H1 (cell line): Measurements from ENCODE around the gene SLC35F3. TPM values are rescaled to one million over a fixed set of nuclear protein-coding genes. Genes with fewer than 3 reads are reported as not detected.
A peak's percentile ranks its signal among the peaks of the same experiment; 100 is the strongest.

ENCODE experiments used
- CTCF ChIA-PET: fragments of 300-600 bp; sonication (Branson Sonifier 250); formaldehyde crosslinking; loops from one replicate; lab custom pipeline; 2021; ENCODE audit not compliant: partially characterized antibody; lab: Charles Lee
- POLR2A ChIA-PET: fragments of 300-600 bp; sonication (Branson Sonifier 250); formaldehyde crosslinking; loops from one replicate; lab custom pipeline; 2021; ENCODE audit warnings: inconsistent platforms; ENCODE audit not compliant: partially characterized antibody; lab: Charles Lee
- DNase-seq, 2 experiments: peaks; one replicate each; pipeline versions ENCODE4 v3.0.0 to v3.0.0-alpha.2; 2010 to 2022; ENCODE audit warnings: low spot score in 2 of 2, low read depth in 1 of 2, mixed read lengths in 1 of 2
- FAIRE-seq: peaks from 2 replicates; lab custom pipeline; 2011; peaks lifted over from hg19 to GRCh38; lab: Jason Lieb, UNC
- H2AFZ ChIP-seq: 2 replicates; pipeline ENCODE4 v1.8.1; 2012; ENCODE audit warnings: low read length, inconsistent platforms
- H2AK5ac ChIP-seq: 2 replicates; pipeline ENCODE4 v1.6.1; 2013; ENCODE audit warnings: low read depth, low read length
- H2BK120ac ChIP-seq: replicated peaks from 2 replicates; pipeline ENCODE3; 2013; ENCODE audit warnings: low read depth, low read length, inconsistent platforms
- H2BK12ac ChIP-seq: 2 replicates; pipeline ENCODE4 v1.6.1; 2013; ENCODE audit warnings: low read depth, low read length
- H2BK15ac ChIP-seq: 2 replicates; pipeline ENCODE4 v1.6.1; 2013; ENCODE audit warnings: low read length
- H2BK20ac ChIP-seq: 2 replicates; pipeline ENCODE4 v1.6.1; 2013; ENCODE audit warnings: low read length
- H2BK5ac ChIP-seq: 2 replicates; pipeline ENCODE4 v1.6.1; 2013; ENCODE audit warnings: low read depth, low read length
- H3K14ac ChIP-seq: 2 replicates; pipeline ENCODE4 v1.6.1; 2013; ENCODE audit warnings: inconsistent platforms; ENCODE audit not compliant: insufficient read length
- H3K18ac ChIP-seq: 2 replicates; pipeline ENCODE4 v1.6.1; 2013; ENCODE audit warnings: low read length; ENCODE audit errors: extremely low read depth
- H3K23ac ChIP-seq: 2 replicates; pipeline ENCODE4 v1.6.1; 2013; ENCODE audit warnings: inconsistent platforms; ENCODE audit not compliant: insufficient read length
- H3K23me2 ChIP-seq: 2 replicates; pipeline ENCODE4 v1.6.1; 2013; ENCODE audit warnings: low read depth, low read length
- H3K27ac ChIP-seq: 2 replicates; pipeline ENCODE4 v1.6.1; 2011; ENCODE audit warnings: low read depth, low read length, inconsistent platforms
- H3K27me3 ChIP-seq, 4 experiments: replicated peaks in 1 of 4; 1 replicate in 1 of 4; 2 replicates in 3 of 4; pipeline versions ENCODE4 v1.6.1 to v1.8.1; 2011 to 2013; ENCODE audit warnings: low read length in 3 of 4, mild to moderate bottlenecking in 3 of 4, inconsistent platforms in 2 of 4, mixed read lengths in 2 of 4, moderate library complexity in 1 of 4; ENCODE audit not compliant: control insufficient read depth in 3 of 4, insufficient read depth in 3 of 4; ENCODE audit errors: extremely low read depth in 1 of 4
- H3K36me3 ChIP-seq, 4 experiments: 2 replicates each; pipeline versions ENCODE4 v1.6.1 to v1.8.1; 2011 to 2013; ENCODE audit warnings: mild to moderate bottlenecking in 4 of 4, low read length in 3 of 4, moderate library complexity in 2 of 4, control low read depth in 1 of 4, inconsistent platforms in 1 of 4; ENCODE audit not compliant: insufficient read depth in 4 of 4, control insufficient read depth in 2 of 4
- H3K4ac ChIP-seq: replicated peaks from 2 replicates; pipeline ENCODE3; 2013; ENCODE audit warnings: low read length, low read depth, mixed read lengths, inconsistent platforms; ENCODE audit not compliant: insufficient read length
- H3K4me1 ChIP-seq, 4 experiments: replicated peaks in 1 of 4; 1 replicate in 1 of 4; 2 replicates in 3 of 4; pipeline versions ENCODE4 v1.6.1 to v1.8.1; 2011 to 2013; ENCODE audit warnings: low read length in 3 of 4, inconsistent platforms in 2 of 4, mixed read lengths in 1 of 4; ENCODE audit not compliant: insufficient read depth in 4 of 4, control insufficient read depth in 3 of 4
- H3K4me2 ChIP-seq, 2 experiments: 2 replicates each; pipeline versions ENCODE4 v1.6.1 to v1.8.1; 2011 to 2013; ENCODE audit warnings: low read depth in 2 of 2, low read length in 2 of 2, control low read depth in 1 of 2, inconsistent platforms in 1 of 2, mild to moderate bottlenecking in 1 of 2; ENCODE audit not compliant: insufficient read depth in 1 of 2
- H3K4me3 ChIP-seq, 4 experiments: fragments of 200-600, 300-600 bp in 1 of 4; sonication (generic), shearing (Covaris generic), sonication (Bioruptor Twin) in 1 of 4; 2 replicates each; pipeline versions ENCODE4 v1.5.1 to v1.8.1; 2011 to 2016; ENCODE audit warnings: low read length in 4 of 4, low read depth in 3 of 4, control low read depth in 2 of 4, inconsistent platforms in 2 of 4, mild to moderate bottlenecking in 2 of 4, mixed read lengths in 1 of 4, moderate library complexity in 1 of 4; ENCODE audit not compliant: insufficient read depth in 2 of 4; ENCODE audit errors: extremely low read depth in 1 of 4
- H3K56ac ChIP-seq: replicated peaks from 2 replicates; pipeline ENCODE3; 2013; ENCODE audit warnings: low read depth, mild to moderate bottlenecking, mixed read lengths, low read length, inconsistent platforms; ENCODE audit not compliant: insufficient read length
- H3K79me1 ChIP-seq: 2 replicates; pipeline ENCODE4 v1.6.1; 2013; ENCODE audit warnings: low read depth, low read length, control low read depth
- H3K79me2 ChIP-seq, 2 experiments: 2 replicates each; pipeline versions ENCODE4 v1.6.1 to v1.8.1; 2012 to 2013; ENCODE audit warnings: low read length in 2 of 2, mild to moderate bottlenecking in 2 of 2, inconsistent platforms in 1 of 2; ENCODE audit not compliant: insufficient read depth in 2 of 2, control insufficient read depth in 1 of 2
- H3K9ac ChIP-seq, 4 experiments: replicated peaks in 1 of 4; 1 replicate in 1 of 4; 2 replicates in 3 of 4; pipeline versions ENCODE4 v1.6.1 to v1.8.1; 2011 to 2013; ENCODE audit warnings: low read depth in 3 of 4, low read length in 3 of 4, control low read depth in 2 of 4, mild to moderate bottlenecking in 2 of 4, moderate library complexity in 2 of 4, inconsistent platforms in 1 of 4; ENCODE audit errors: extremely low read depth in 1 of 4
- H3K9me3 ChIP-seq, 2 experiments: 2 replicates each; pipeline versions ENCODE4 v1.6.1 to v1.8.1; 2012 to 2013; ENCODE audit warnings: mild to moderate bottlenecking in 2 of 2, moderate library complexity in 2 of 2, control low read depth in 1 of 2, inconsistent platforms in 1 of 2, low read depth in 1 of 2, low read length in 1 of 2, mixed read lengths in 1 of 2; ENCODE audit not compliant: insufficient read depth in 2 of 2
- H4K20me1 ChIP-seq, 2 experiments: replicated peaks in 1 of 2; 2 replicates each; pipeline versions ENCODE3 to v1.8.1; 2011 to 2013; ENCODE audit warnings: inconsistent platforms in 2 of 2, low read length in 2 of 2, mild to moderate bottlenecking in 1 of 2; ENCODE audit not compliant: insufficient read depth in 2 of 2, control insufficient read depth in 1 of 2
- H4K5ac ChIP-seq: 2 replicates; pipeline ENCODE4 v1.6.1; 2013; ENCODE audit warnings: low read length, low read depth, mixed read lengths, inconsistent platforms; ENCODE audit not compliant: insufficient read length
- H4K8ac ChIP-seq: 2 replicates; pipeline ENCODE4 v1.8.0; 2013; ENCODE audit warnings: mild to moderate bottlenecking, moderate library complexity, low read length, inconsistent platforms; ENCODE audit not compliant: insufficient read depth; ENCODE audit errors: extremely low read depth
- H4K91ac ChIP-seq: replicated peaks from 2 replicates; pipeline ENCODE3; 2013; ENCODE audit warnings: low read length, mixed read lengths, inconsistent platforms; ENCODE audit not compliant: insufficient read length
- BACH1 ChIP-seq: IDR thresholded peaks from 2 replicates; pipeline ENCODE4 v1.6.1; 2012; ENCODE audit warnings: low read length, improper control_type of control experiment
- PHF8 ChIP-seq: fragments of 200-600 bp; sonication (generic); conservative IDR thresholded peaks from 2 replicates; pipeline ENCODE4 v1.7.1; 2012; ENCODE audit warnings: low read depth, mild to moderate bottlenecking, inconsistent platforms, low read length, moderate library complexity
- RBBP5 ChIP-seq: IDR thresholded peaks from 2 replicates; pipeline ENCODE4 v1.7.1; 2012; ENCODE audit warnings: low read depth, mild to moderate bottlenecking, inconsistent platforms, low read length, moderate library complexity, borderline replicate concordance
- SIRT6 ChIP-seq: IDR thresholded peaks from one replicate; pipeline ENCODE4 v1.7.1; 2012; ENCODE audit warnings: low read length, inconsistent platforms
- ZNF274 ChIP-seq: IDR thresholded peaks from 2 replicates; pipeline ENCODE4 v1.7.0; 2012; ENCODE audit warnings: low read length, borderline replicate concordance; ENCODE audit errors: extremely low read depth
- WGBS, 2 experiments: shearing (Covaris generic) in 1 of 2; methylation state at CpG; one replicate each; pipeline versions ENCODE4 v1.1.6 to v1.1.7; 2013 to 2015; ENCODE audit warnings: low lambda C conversion rate in 2 of 2, mixed read lengths in 2 of 2, inconsistent platforms in 1 of 2, low coverage in 1 of 2, missing lambda C conversion rate in 1 of 2; ENCODE audit not compliant: insufficient replicate concordance in 2 of 2, insufficient coverage in 1 of 2, insufficient read length in 1 of 2; ENCODE audit errors: extremely low coverage in 1 of 2, missing lambda C conversion rate in 1 of 2; 5-methylcytosine and 5-hydroxymethylcytosine counted together
- long read RNA-seq, 2 experiments: library from RNA in 1 of 2; library from capped mRNA in 1 of 2; stranded (forward); transcript quantifications; one replicate each; pipeline ENCODE4 v2.0.0, GENCODE V29; 2021; ENCODE audit warnings: inconsistent platforms in 1 of 2
- polyA minus RNA-seq, 3 experiments: library from RNA; depleted of rRNA, polyadenylated mRNA; stranded (reverse); fragments of >200 nt; gene quantifications; 1 replicate in 2 of 3; 2 replicates in 1 of 3; pipeline ENCODE4 v1.2.3, GENCODE V29; 2011
- polyA plus RNA-seq, 7 experiments: library from polyadenylated mRNA; depleted of rRNA in 3 of 7; stranded (reverse) in 5 of 7; unstranded in 2 of 7; fragments of >200 nt in 5 of 7; fragments of 200-250 nt in 2 of 7; gene quantifications; 1 replicate in 5 of 7; 2 replicates in 1 of 7; 4 replicates in 1 of 7; pipeline versions ENCODE4 v1.2.1 to v1.2.3, GENCODE V29; 2011 to 2013; ENCODE audit warnings: missing spikeins in 2 of 7, mixed read lengths in 2 of 7
- total RNA-seq: library from RNA; stranded (reverse); fragmentation: NEBNext Ultra II Directional; extraction: Animal tissue kit (Norgen Biotek cat#: 25700); gene quantifications from 2 replicates; pipeline ENCODE4 v1.2.1, GENCODE V29; 2021
- TF ChIP-seq, protein P1 (sequence below), 3 experiments: IDR thresholded peaks; 1 replicate in 2 of 3; 2 replicates in 1 of 3; pipeline versions ENCODE4 v1.5.1 to v1.6.1; 2011; ENCODE audit warnings: low read length in 3 of 3, mild to moderate bottlenecking in 3 of 3, inconsistent platforms in 2 of 3, low read depth in 1 of 3, moderate library complexity in 1 of 3; ENCODE audit not compliant: insufficient read depth in 1 of 3; ENCODE audit errors: control extremely low read depth in 1 of 3

Gene SLC35F3
- total RNA-seq (0.69 and 0.78 TPM in 2 replicates), polyA plus RNA-seq (2011; rRNA removed) (1.0 and 1.2 TPM in 2 replicates), polyA minus RNA-seq (2011; rRNA and poly(A)+ RNA removed) (1.1 TPM in 2 replicates)
- polyA plus RNA-seq (2011; cell fraction: cytosol; rRNA removed), result 1.0 TPM
- polyA plus RNA-seq (2011; cell fraction: nucleus; rRNA removed), result 0.80 TPM
- 0.54 to 1.1 TPM (median 0.94 TPM) in 4 replicates for polyA plus RNA-seq (2012, experiment 1 of 2)
- 0.49 TPM for polyA plus RNA-seq (2012, experiment 2 of 2)
- 0.95 TPM for polyA plus RNA-seq (2013, experiment 1 of 2)
- polyA plus RNA-seq (2013, experiment 2 of 2), result 0.99 TPM
- polyA minus RNA-seq (2011; cell fraction: cytosol; rRNA and poly(A)+ RNA removed), result 0.66 TPM
- 1.8 TPM for polyA minus RNA-seq (2011; cell fraction: nucleus; rRNA and poly(A)+ RNA removed)
- long read RNA-seq, experiment 1, partial matches to known transcripts, result 0 of 4 reads
- long read RNA-seq, experiment 1, other reads (novel, unspliced or antisense), result 4 of 4 reads
- long read RNA-seq, experiment 2, result 0 reads

DNA sequence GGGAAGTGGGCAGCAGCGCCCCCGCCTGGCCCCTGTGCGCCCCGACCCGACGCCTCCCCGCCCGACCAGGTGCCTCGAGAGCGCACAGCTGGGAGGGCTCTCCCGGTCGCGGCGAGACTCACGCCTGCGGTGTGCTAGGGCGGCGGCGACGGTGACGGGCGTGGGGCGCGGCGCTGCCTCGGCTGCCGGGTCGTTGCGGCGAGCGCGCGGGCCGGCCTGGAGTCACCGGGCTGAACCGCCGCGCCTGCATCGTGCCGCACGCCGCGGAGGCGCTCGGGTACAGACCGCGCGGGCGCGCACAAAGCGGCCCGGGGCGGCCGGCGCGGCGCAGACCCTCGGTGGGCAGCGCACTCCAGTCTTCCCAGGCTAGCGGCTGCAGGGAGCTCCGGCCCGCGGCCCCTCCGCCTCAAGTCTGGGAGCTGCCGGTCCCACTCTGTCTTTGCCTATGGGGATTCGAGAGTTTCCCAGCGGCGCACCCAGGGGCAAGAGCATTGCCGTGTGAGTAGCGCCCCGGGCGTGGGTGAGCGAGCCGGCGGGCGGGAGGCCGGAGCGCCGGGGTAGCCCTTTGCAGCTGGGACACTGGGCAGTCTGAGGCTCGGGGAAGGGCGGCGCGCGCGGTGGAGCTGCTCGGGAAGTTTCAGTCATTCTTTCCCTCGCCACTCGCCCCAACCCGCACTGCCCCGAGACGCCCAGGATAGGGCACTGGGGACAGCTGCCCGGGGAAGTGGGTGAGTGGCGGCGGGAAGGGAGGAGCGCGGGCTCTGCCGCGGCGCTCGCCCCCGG lies at the start of gene SLC35F3:
TSS of gene SLC35F3 (plus strand) at position 44 of the 783 bp plus-strand sequence.
- Histone ChIP-seq H3K23ac (no peak within 1 kb of the TSS), H3K4me3 (peak within 1 kb of the TSS; percentile 45 to 71 (median 64)), H2AK5ac (no peak within 1 kb of the TSS), H3K27ac (no peak within 1 kb of the TSS), H3K4me1 (peaks cover 0 to 4% (median 2%) of the 10 kb centered on the region in 4 experiments; a peak in 3 of 7 replicates), H2BK5ac (no peak within 1 kb of the TSS), H2AFZ (peak within 1 kb of the TSS; percentile 83), H3K9ac (peak within 1 kb of the TSS in 3 of 4 experiments; percentile 13 to 41 (median 34); a peak in 4 of 7 replicates), H3K4me2 (peak within 1 kb of the TSS; percentile 77 to 94), H3K9me3 (no peaks in the 10 kb centered on the region), H3K23me2 (peaks cover 14% of the 10 kb centered on the region), H3K79me1 (no peaks in the 10 kb centered on the region), H2BK12ac (no peak within 1 kb of the TSS), H3K18ac (no peak within 1 kb of the TSS), H3K36me3 (no peaks in the 10 kb centered on the region; a peak in 1 of 8 replicates), H4K91ac (no peak within 1 kb of the TSS), H4K20me1 (peaks cover 0 to 2% of the 10 kb centered on the region in 2 experiments), H4K8ac (peak within 1 kb of the TSS; percentile 85), H3K56ac (no peak within 1 kb of the TSS), H4K5ac (no peak within 1 kb of the TSS), H3K27me3 (peaks cover 18 to 31% (median 23%) of the 10 kb centered on the region in 4 experiments), H3K79me2 (no peaks in the 10 kb centered on the region), H2BK20ac (no peak within 1 kb of the TSS), H3K14ac (no peak within 1 kb of the TSS), H3K4ac (no peak within 1 kb of the TSS), H2BK15ac (no peak within 1 kb of the TSS), H2BK120ac (no peak within 1 kb of the TSS)
- FAIRE-seq (no peak), DNase-seq (peak; percentile 38 to 88)
- ChIA-PET POLR2A (no interaction called here), CTCF (interaction anchor here (0.7 to 2.1 kb wide), 25 partner anchors 9 to 511 kb away, joined by 3 to 9 read pairs (median 3); no protein-coding TSS in a partner anchor)
- WGBS, 2 experiments, result 1% methylated on average over 53 of the region's 101 CpGs; no CpG with 5 or more reads in 1 of the 2 experiments
- no peak for TF ChIP-seq SIRT6
- 0 out of 2 replicates have a peak, but pooled peaks have one; percentile 9 for TF ChIP-seq PHF8
- TF ChIP-seq, protein P1, sequence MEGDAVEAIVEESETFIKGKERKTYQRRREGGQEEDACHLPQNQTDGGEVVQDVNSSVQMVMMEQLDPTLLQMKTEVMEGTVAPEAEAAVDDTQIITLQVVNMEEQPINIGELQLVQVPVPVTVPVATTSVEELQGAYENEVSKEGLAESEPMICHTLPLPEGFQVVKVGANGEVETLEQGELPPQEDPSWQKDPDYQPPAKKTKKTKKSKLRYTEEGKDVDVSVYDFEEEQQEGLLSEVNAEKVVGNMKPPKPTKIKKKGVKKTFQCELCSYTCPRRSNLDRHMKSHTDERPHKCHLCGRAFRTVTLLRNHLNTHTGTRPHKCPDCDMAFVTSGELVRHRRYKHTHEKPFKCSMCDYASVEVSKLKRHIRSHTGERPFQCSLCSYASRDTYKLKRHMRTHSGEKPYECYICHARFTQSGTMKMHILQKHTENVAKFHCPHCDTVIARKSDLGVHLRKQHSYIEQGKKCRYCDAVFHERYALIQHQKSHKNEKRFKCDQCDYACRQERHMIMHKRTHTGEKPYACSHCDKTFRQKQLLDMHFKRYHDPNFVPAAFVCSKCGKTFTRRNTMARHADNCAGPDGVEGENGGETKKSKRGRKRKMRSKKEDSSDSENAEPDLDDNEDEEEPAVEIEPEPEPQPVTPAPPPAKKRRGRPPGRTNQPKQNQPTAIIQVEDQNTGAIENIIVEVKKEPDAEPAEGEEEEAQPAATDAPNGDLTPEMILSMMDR (IDR thresholded peaks at IDR 0.05; ENCODE audit: control extremely low read depth in 1 of 3, insufficient read depth in 1 of 3, low read depth in 1 of 3, low read length in 3 of 3), result peak; percentile 78 to 83 (median 80)
- 0 out of 2 replicates have a peak, but pooled peaks have one; percentile 46 for TF ChIP-seq RBBP5
- no peak for TF ChIP-seq ZNF274
- TF ChIP-seq BACH1, result no peak
